Adrenal gland (tissue), 5 donors: ENCODE results near the gene MAGIX.

ENCODE experiments used
- POLR2A ChIP-seq, 2 donors: fragments of 450-650 bp; IDR thresholded peaks; one replicate each; pipeline ENCODE4 v1.6.1; 2017; ENCODE audit warnings: antibody characterized with exemption in 2 of 2, mild to moderate bottlenecking in 2 of 2, moderate library complexity in 1 of 2
- TF ChIP-seq, protein P1 (sequence below), 6 experiments: fragments of 450-650 bp in 4 of 6; fragments of 200-600 bp in 2 of 6; sonication (generic) in 1 of 6; IDR thresholded peaks; 1 replicate in 5 of 6; 2 replicates in 1 of 6; pipeline versions ENCODE4 v1.5.1 to v1.8.0; 2016 to 2021; ENCODE audit warnings: antibody characterized with exemption in 6 of 6, mild to moderate bottlenecking in 2 of 6, moderate library complexity in 1 of 6
- donor health status: DM: no; HTN: no; CAD: no.

- TF ChIP-seq, protein P1, sequence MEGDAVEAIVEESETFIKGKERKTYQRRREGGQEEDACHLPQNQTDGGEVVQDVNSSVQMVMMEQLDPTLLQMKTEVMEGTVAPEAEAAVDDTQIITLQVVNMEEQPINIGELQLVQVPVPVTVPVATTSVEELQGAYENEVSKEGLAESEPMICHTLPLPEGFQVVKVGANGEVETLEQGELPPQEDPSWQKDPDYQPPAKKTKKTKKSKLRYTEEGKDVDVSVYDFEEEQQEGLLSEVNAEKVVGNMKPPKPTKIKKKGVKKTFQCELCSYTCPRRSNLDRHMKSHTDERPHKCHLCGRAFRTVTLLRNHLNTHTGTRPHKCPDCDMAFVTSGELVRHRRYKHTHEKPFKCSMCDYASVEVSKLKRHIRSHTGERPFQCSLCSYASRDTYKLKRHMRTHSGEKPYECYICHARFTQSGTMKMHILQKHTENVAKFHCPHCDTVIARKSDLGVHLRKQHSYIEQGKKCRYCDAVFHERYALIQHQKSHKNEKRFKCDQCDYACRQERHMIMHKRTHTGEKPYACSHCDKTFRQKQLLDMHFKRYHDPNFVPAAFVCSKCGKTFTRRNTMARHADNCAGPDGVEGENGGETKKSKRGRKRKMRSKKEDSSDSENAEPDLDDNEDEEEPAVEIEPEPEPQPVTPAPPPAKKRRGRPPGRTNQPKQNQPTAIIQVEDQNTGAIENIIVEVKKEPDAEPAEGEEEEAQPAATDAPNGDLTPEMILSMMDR (IDR thresholded peaks at IDR 0.05) = no peak
- TF ChIP-seq POLR2A (IDR thresholded peaks at IDR 0.05) = no peak
Observed at GRCh38 chrX:49183701-49184281, 21.2 kb downstream of the MAGIX start.
